HCT116 (cell line): ENCODE measurements around the gene UPP2.

Experiments
- EZH2 ChIP-seq: fragments of 200-600 bp; sonication (generic); IDR thresholded peaks from 2 replicates; pipeline ENCODE4 v1.6.1; 2017; ENCODE audit warnings: antibody characterized with exemption, mixed run types
- POLR2A ChIP-seq: IDR thresholded peaks from 2 replicates; pipeline ENCODE4 v1.7.0; 2011; ENCODE audit warnings: borderline replicate concordance; ENCODE audit not compliant: insufficient read depth, insufficient read length; ENCODE audit errors: extremely low read depth
- POLR2AphosphoS5 ChIP-seq: IDR thresholded peaks from 2 replicates; pipeline ENCODE4 v1.6.1; 2011; ENCODE audit warnings: mild to moderate bottlenecking, low read depth, low read length, moderate library complexity
- RAD21 ChIP-seq: IDR thresholded peaks from 2 replicates; pipeline ENCODE4 v1.6.1; 2012; ENCODE audit warnings: low read depth, mild to moderate bottlenecking
- SIN3A ChIP-seq: IDR thresholded peaks from 2 replicates; pipeline ENCODE4 v1.6.1; 2012; ENCODE audit warnings: low read depth
- YY1 ChIP-seq: IDR thresholded peaks from 2 replicates; pipeline ENCODE4 v1.6.1; 2011; ENCODE audit warnings: low read length, low read depth, moderate library complexity, mild to moderate bottlenecking; ENCODE audit not compliant: insufficient replicate concordance; ENCODE audit errors: extremely low read depth
- ZNF274 ChIP-seq: fragments of 200-500 bp; sonication (Bioruptor generic); IDR thresholded peaks from 2 replicates; pipeline ENCODE4 v1.6.1; 2014; ENCODE audit warnings: mild to moderate bottlenecking, low read depth, low read length, inconsistent platforms
- TF ChIP-seq, protein P1 (sequence below), 3 experiments: fragments of 200-600 bp in 1 of 3; sonication (generic) in 1 of 3; IDR thresholded peaks in 2 of 3; conservative IDR thresholded peaks in 1 of 3; 2 replicates each; pipeline ENCODE4 v1.5.1; 2012 to 2017; ENCODE audit warnings: low read depth in 2 of 3, low read length in 2 of 3, antibody characterized with exemption in 1 of 3, borderline replicate concordance in 1 of 3, control low read depth in 1 of 3, mild to moderate bottlenecking in 1 of 3, mixed read lengths in 1 of 3, mixed run types in 1 of 3, moderate library complexity in 1 of 3; ENCODE audit not compliant: insufficient read depth in 1 of 3

- TF ChIP-seq EZH2 (no peak), POLR2AphosphoS5 (no peak), YY1 (no peak), SIN3A (no peak), RAD21 (no peak), ZNF274 (no peak), POLR2A (no peak)
- TF ChIP-seq, protein P1, sequence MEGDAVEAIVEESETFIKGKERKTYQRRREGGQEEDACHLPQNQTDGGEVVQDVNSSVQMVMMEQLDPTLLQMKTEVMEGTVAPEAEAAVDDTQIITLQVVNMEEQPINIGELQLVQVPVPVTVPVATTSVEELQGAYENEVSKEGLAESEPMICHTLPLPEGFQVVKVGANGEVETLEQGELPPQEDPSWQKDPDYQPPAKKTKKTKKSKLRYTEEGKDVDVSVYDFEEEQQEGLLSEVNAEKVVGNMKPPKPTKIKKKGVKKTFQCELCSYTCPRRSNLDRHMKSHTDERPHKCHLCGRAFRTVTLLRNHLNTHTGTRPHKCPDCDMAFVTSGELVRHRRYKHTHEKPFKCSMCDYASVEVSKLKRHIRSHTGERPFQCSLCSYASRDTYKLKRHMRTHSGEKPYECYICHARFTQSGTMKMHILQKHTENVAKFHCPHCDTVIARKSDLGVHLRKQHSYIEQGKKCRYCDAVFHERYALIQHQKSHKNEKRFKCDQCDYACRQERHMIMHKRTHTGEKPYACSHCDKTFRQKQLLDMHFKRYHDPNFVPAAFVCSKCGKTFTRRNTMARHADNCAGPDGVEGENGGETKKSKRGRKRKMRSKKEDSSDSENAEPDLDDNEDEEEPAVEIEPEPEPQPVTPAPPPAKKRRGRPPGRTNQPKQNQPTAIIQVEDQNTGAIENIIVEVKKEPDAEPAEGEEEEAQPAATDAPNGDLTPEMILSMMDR (IDR thresholded peaks at IDR 0.05 in 2 of 3, conservative IDR thresholded peaks at IDR 0.05 in 1 of 3; ENCODE audit: borderline replicate concordance in 1 of 3, insufficient read depth in 1 of 3, low read depth in 2 of 3, low read length in 2 of 3): no peak
Observed at GRCh38 chr2:158120664-158121641, 19.3 kb downstream of the UPP2 start.
